ACC112 (cell line): Measurements from ENCODE around the gene KLK3.

Experiments used
- H2AFZ ChIP-seq: fragments of 200-600 bp; sonication (generic); one replicate; pipeline ENCODE4 v1.6.0; 2017; ENCODE audit warnings: antibody characterized with exemption, low read length; ENCODE audit not compliant: unreplicated experiment
- H3K27ac ChIP-seq: fragments of 200-600 bp; sonication (generic); 2 replicates; pipeline ENCODE4 v1.5.1; 2014; ENCODE audit warnings: low read depth, mild to moderate bottlenecking, antibody characterized with exemption, low read length, moderate library complexity
- H3K27me3 ChIP-seq: fragments of 200-600 bp; sonication (generic); 2 replicates; pipeline ENCODE4 v1.6.1; 2014; ENCODE audit warnings: mild to moderate bottlenecking, antibody characterized with exemption, low read length, moderate library complexity, mixed read lengths; ENCODE audit not compliant: insufficient read depth
- H3K36me3 ChIP-seq: fragments of 200-600 bp; sonication (generic); 2 replicates; pipeline ENCODE4 v1.6.1; 2016; ENCODE audit warnings: mild to moderate bottlenecking, antibody characterized with exemption, low read length, moderate library complexity, mixed read lengths; ENCODE audit not compliant: insufficient read depth
- H3K4me1 ChIP-seq: fragments of 200-600 bp; sonication (generic); one replicate; pipeline ENCODE4 v1.6.1; 2016; ENCODE audit warnings: low read length, mixed read lengths; ENCODE audit not compliant: insufficient read depth, unreplicated experiment, control insufficient read depth
- H3K4me3 ChIP-seq: fragments of 200-600 bp; sonication (generic); 2 replicates; pipeline ENCODE4 v1.5.1; 2014; ENCODE audit warnings: mild to moderate bottlenecking, low read depth, low read length
- H3K79me2 ChIP-seq: fragments of 200-600 bp; sonication (generic); one replicate; pipeline ENCODE4 v1.6.0; 2016; ENCODE audit warnings: low read length; ENCODE audit not compliant: control insufficient read depth, unreplicated experiment, insufficient read depth

Gene KLK3

GRCh38 chr19:50902640-50903039 is 47.9 kb downstream of the KLK3 start:
- H3K27me3 ChIP-seq = peaks cover 42% of the 10 kb centered on the region
- no peaks in the 10 kb centered on the region for H3K36me3 ChIP-seq
- no peaks in the 10 kb centered on the region for H3K4me1 ChIP-seq
- H3K79me2 ChIP-seq = no peaks in the 10 kb centered on the region
- no peak overlapping the region for H3K4me3 ChIP-seq
- no peak overlapping the region for H2AFZ ChIP-seq
- H3K27ac ChIP-seq = no peak overlapping the region

- Histone ChIP-seq H3K4me3 (no peak overlapping the region), H3K27ac (no peak overlapping the region), H3K79me2 (no peaks in the 10 kb centered on the region), H2AFZ (no peak overlapping the region), H3K4me1 (no peaks in the 10 kb centered on the region), H3K27me3 (peaks cover 60% of the 10 kb centered on the region), H3K36me3 (no peaks in the 10 kb centered on the region)
Observed at GRCh38 chr19:50906217-50906616, 51.5 kb downstream of the KLK3 start.

- Histone ChIP-seq H3K79me2 (no peaks in the 10 kb centered on the region), H3K27ac (no peak overlapping the region), H3K4me1 (no peaks in the 10 kb centered on the region), H3K4me3 (no peak overlapping the region), H2AFZ (no peak overlapping the region), H3K36me3 (no peaks in the 10 kb centered on the region), H3K27me3 (peaks cover 77% of the 10 kb centered on the region)
Observed at GRCh38 chr19:50908336-50908735, 53.6 kb downstream of the KLK3 start.

GRCh38 chr19:50909240-50910070 is 54.7 kb downstream of the KLK3 start:
- H3K27ac ChIP-seq = no peak overlapping the region
- no peaks in the 10 kb centered on the region for H3K36me3 ChIP-seq
- no peaks in the 10 kb centered on the region for H3K4me1 ChIP-seq
- peaks cover 79% of the 10 kb centered on the region for H3K27me3 ChIP-seq
- H3K79me2 ChIP-seq = no peaks in the 10 kb centered on the region
- no peak overlapping the region for H3K4me3 ChIP-seq
- no peak overlapping the region for H2AFZ ChIP-seq
